Dendritic cell treated with granulocyte-macrophage colony-stimulating factor and Interleukin-4, amounts not matched to agents 40 ng/mL and 50 ng/mL, for 4 days (primary cell): ENCODE measurements around the gene NR3C2.
"Not testable (repeated sequence)": the region's sequence is repeated elsewhere in the genome, so short reads cannot be mapped to it uniquely, and the experiment has no call there.

ENCODE experiments used
- H3K27ac Mint-ChIP-seq: one replicate; pipeline ENCODE4 v1.8.0; 2022; ENCODE audit warnings: mild to moderate bottlenecking, mixed read lengths
- H3K27me3 Mint-ChIP-seq: one replicate; pipeline ENCODE4 v1.8.0; 2022; ENCODE audit warnings: mild to moderate bottlenecking, mixed read lengths
- H3K36me3 Mint-ChIP-seq: one replicate; pipeline ENCODE4 v1.8.0; 2022; ENCODE audit warnings: low read depth, mixed read lengths
- H3K4me1 Mint-ChIP-seq: one replicate; pipeline ENCODE4 v1.8.0; 2022; ENCODE audit warnings: low read depth, mixed read lengths
- H3K4me3 Mint-ChIP-seq: one replicate; pipeline ENCODE4 v1.8.0; 2022; ENCODE audit warnings: mild to moderate bottlenecking, moderate library complexity, mixed read lengths
- H3K9me3 Mint-ChIP-seq: one replicate; pipeline ENCODE4 v1.8.0; 2022; ENCODE audit warnings: mixed read lengths
- intact Hi-C: fragments of 100-400 bp; cut with micrococcal nuclease; formaldehyde crosslinking; loops from one replicate; pipeline ENCODE4 v1.15.0; 2022

Gene NR3C2

GRCh38 chr4:148141501-148141900 lies 300.7 kb downstream of the NR3C2 start:
- Mint-ChIP-seq H3K4me1 (peaks cover 7% of the 10 kb centered on the region), H3K4me3 (no peak overlapping the region), H3K9me3 (no peaks in the 10 kb centered on the region), H3K27ac (no peak overlapping the region), H3K36me3 (no peaks in the 10 kb centered on the region), H3K27me3 (no peaks in the 10 kb centered on the region)
- intact Hi-C loops: no loop called here

GRCh38 chr4:148126825-148127224 lies 315.4 kb downstream of the NR3C2 start:
- intact Hi-C loops: no loop called here
- Mint-ChIP-seq H3K27me3 (no peaks in the 10 kb centered on the region), H3K27ac (no peak overlapping the region), H3K36me3 (no peaks in the 10 kb centered on the region), H3K4me3 (no peak overlapping the region), H3K9me3 (peaks cover 42% of the 10 kb centered on the region), H3K4me1 (no peaks in the 10 kb centered on the region)

DNA sequence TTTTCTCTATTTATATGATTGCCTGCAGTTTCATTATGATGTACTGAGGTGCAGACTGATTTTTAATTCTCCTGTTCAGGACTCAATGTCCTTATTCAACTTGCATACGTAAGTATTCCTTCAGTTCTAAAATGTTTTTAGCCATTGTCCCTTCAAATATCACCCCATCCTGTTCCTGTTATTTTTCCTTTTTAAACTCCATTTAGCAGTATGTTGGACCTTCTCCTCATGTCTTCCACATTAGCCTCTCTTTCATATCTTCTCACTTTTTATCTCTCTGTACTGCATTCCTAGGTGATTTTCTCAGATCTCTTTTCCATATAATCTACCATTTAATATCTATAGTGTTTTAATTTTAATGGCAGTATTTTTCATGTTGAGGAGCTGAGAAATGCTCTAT lies 317.7 kb downstream of the NR3C2 start:
- H3K27ac Mint-ChIP-seq: no peak overlapping the region
- intact Hi-C loops: no loop called here
- no peaks in the 10 kb centered on the region for H3K27me3 Mint-ChIP-seq
- no peaks in the 10 kb centered on the region for H3K4me1 Mint-ChIP-seq
- peaks cover 53% of the 10 kb centered on the region for H3K9me3 Mint-ChIP-seq
- H3K4me3 Mint-ChIP-seq: no peak overlapping the region
- no peaks in the 10 kb centered on the region for H3K36me3 Mint-ChIP-seq

GRCh38 chr4:148123161-148123560 lies 319.1 kb downstream of the NR3C2 start:
- H3K27ac Mint-ChIP-seq, H3K4me1 Mint-ChIP-seq, H3K27me3 Mint-ChIP-seq, H3K36me3 Mint-ChIP-seq, H3K4me3 Mint-ChIP-seq, intact Hi-C loops: not testable (repeated sequence)
- H3K9me3 Mint-ChIP-seq: peaks cover 53% of the 10 kb centered on the region

DNA sequence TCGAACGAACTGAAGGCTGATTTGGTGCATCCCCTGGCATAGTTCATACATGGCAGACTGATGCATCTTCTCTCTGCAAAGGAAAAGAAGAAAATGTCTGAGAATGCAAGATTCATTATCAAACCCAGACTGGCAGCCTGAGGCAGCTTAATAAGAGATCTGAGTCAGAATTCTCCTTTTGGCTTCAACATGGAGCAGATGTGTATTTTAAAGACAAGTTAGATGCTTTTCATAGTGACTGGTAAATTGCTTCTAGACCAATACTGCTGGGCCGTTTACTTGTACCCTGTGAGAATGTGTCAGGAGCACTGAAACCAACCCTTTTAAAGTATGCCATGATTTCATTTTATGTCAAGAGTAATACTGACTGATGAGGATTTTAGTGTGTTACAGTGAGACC lies 322.0 kb downstream of the NR3C2 start:
- H3K9me3 Mint-ChIP-seq: peaks cover 45% of the 10 kb centered on the region
- H3K27me3 Mint-ChIP-seq: no peaks in the 10 kb centered on the region

GRCh38 chr4:148118633-148119032 lies 323.6 kb downstream of the NR3C2 start:
- Mint-ChIP-seq H3K9me3 (peaks cover 29% of the 10 kb centered on the region), H3K27me3 (no peaks in the 10 kb centered on the region), H3K36me3 (no peaks in the 10 kb centered on the region), H3K4me1 (no peaks in the 10 kb centered on the region), H3K4me3 (no peak overlapping the region), H3K27ac (no peak overlapping the region)
- intact Hi-C loops: no loop called here

More for the DNA sequence above, 322.0 kb downstream of the NR3C2 start:
- Mint-ChIP-seq H3K4me3 (no peak overlapping the region), H3K4me1 (no peaks in the 10 kb centered on the region), H3K36me3 (no peaks in the 10 kb centered on the region), H3K27ac (no peak overlapping the region)
- intact Hi-C loops: no loop called here

- intact Hi-C loops: no loop called here
- Mint-ChIP-seq H3K4me3 (no peak overlapping the region), H3K36me3 (no peaks in the 10 kb centered on the region), H3K4me1 (no peaks in the 10 kb centered on the region), H3K27me3 (no peaks in the 10 kb centered on the region), H3K9me3 (peaks cover 25% of the 10 kb centered on the region), H3K27ac (no peak overlapping the region)
Observed at GRCh38 chr4:148118179-148118578, 324.0 kb downstream of the NR3C2 start.

- Mint-ChIP-seq H3K9me3 (peaks cover 13% of the 10 kb centered on the region), H3K27me3 (no peaks in the 10 kb centered on the region), H3K4me3 (no peak overlapping the region), H3K36me3 (no peaks in the 10 kb centered on the region), H3K27ac (no peak overlapping the region), H3K4me1 (no peaks in the 10 kb centered on the region)
- intact Hi-C loops: no loop called here
Observed at GRCh38 chr4:148116969-148117368, 325.2 kb downstream of the NR3C2 start.

DNA sequence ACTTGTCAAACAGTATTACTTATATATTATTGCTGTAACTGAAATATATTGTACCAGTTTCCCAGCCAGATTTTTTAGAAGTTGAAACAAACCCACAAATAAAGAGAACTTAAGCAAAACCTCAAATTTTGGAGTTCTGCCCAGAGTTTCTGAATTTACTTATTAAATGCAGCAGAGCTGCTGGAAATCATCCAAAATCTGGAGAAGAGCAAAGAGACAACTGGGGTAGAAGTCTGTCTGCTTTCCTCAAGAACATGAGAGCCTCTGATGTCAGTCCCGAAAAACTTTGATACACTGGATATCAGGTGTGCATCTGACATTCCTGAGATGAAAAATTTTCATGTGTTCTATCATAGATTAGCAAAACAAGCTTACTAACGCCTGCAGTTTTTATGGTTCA lies 325.9 kb downstream of the NR3C2 start:
- H3K27ac Mint-ChIP-seq: no peak overlapping the region
- no peaks in the 10 kb centered on the region for H3K27me3 Mint-ChIP-seq
- no peaks in the 10 kb centered on the region for H3K36me3 Mint-ChIP-seq
- H3K4me3 Mint-ChIP-seq: no peak overlapping the region
- no peaks in the 10 kb centered on the region for H3K4me1 Mint-ChIP-seq
- intact Hi-C loops: no loop called here
- peaks cover 6% of the 10 kb centered on the region for H3K9me3 Mint-ChIP-seq

- Mint-ChIP-seq H3K36me3 (no peaks in the 10 kb centered on the region), H3K4me3 (no peak overlapping the region)
- intact Hi-C loops: no loop called here
Observed at GRCh38 chr4:148114436-148114835, 327.8 kb downstream of the NR3C2 start.

GRCh38 chr4:148112231-148112982 lies 329.8 kb downstream of the NR3C2 start:
- intact Hi-C loops: no loop called here
- Mint-ChIP-seq H3K27me3 (no peaks in the 10 kb centered on the region), H3K4me1 (no peaks in the 10 kb centered on the region), H3K27ac (no peak overlapping the region), H3K36me3 (no peaks in the 10 kb centered on the region), H3K9me3 (peaks cover 6% of the 10 kb centered on the region), H3K4me3 (no peak overlapping the region)

More at GRCh38 chr4:148114436-148114835, 327.8 kb downstream of the NR3C2 start:
- Mint-ChIP-seq H3K9me3 (no peaks in the 10 kb centered on the region), H3K27me3 (no peaks in the 10 kb centered on the region), H3K4me1 (no peaks in the 10 kb centered on the region), H3K27ac (no peak overlapping the region)

GRCh38 chr4:148110169-148110568 lies 332.0 kb downstream of the NR3C2 start:
- Mint-ChIP-seq H3K4me1 (no peaks in the 10 kb centered on the region), H3K9me3 (peaks cover 23% of the 10 kb centered on the region), H3K27ac (no peak overlapping the region), H3K4me3 (no peak overlapping the region), H3K36me3 (no peaks in the 10 kb centered on the region), H3K27me3 (no peaks in the 10 kb centered on the region)
- intact Hi-C loops: no loop called here

GRCh38 chr4:148109216-148109615 lies 333.0 kb downstream of the NR3C2 start:
- Mint-ChIP-seq H3K27ac (no peak overlapping the region), H3K36me3 (no peaks in the 10 kb centered on the region), H3K27me3 (no peaks in the 10 kb centered on the region)

DNA sequence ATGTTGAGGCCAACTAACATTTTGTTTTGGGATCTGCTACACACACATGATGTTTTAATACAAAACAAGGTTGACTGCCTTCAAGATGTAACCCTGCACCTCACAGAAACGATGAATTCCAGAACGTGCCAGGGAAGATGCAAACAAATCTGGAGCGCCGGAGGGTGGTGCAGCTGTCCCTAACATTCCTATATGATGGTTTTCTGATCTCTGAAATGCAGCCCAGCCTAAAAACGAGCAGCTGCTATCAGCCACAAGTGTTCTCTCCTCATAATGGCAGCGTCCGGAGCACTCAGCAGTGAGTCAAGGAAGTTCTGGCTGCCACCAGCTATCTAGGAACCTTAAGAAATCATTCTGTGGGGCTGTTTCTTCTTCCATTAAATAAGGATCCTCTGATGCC lies 333.4 kb downstream of the NR3C2 start:
- H3K4me3 Mint-ChIP-seq: no peak overlapping the region
- H3K36me3 Mint-ChIP-seq: no peaks in the 10 kb centered on the region
- no peaks in the 10 kb centered on the region for H3K4me1 Mint-ChIP-seq
- H3K27ac Mint-ChIP-seq: no peak overlapping the region
- intact Hi-C loops: no loop called here
- no peaks in the 10 kb centered on the region for H3K27me3 Mint-ChIP-seq
- peaks cover 27% of the 10 kb centered on the region for H3K9me3 Mint-ChIP-seq

More at GRCh38 chr4:148109216-148109615, 333.0 kb downstream of the NR3C2 start:
- no peaks in the 10 kb centered on the region for H3K4me1 Mint-ChIP-seq
- intact Hi-C loops: no loop called here
- H3K4me3 Mint-ChIP-seq: no peak overlapping the region
- peaks cover 24% of the 10 kb centered on the region for H3K9me3 Mint-ChIP-seq
